ENCODE data around the gene CMTR1.

CMTR1 gene

GRCh38 chr6:37486121-37486839, 53.3 kb downstream of the CMTR1 start:
- ChIA-PET CTCF (interaction anchor here (1.1 to 9.7 kb wide), 6 partner anchors 13 to 204 kb away, joined by 3 to 103 read pairs (median 7); no protein-coding TSS in a partner anchor), POLR2A (no interaction called here)
- H3K4me3 ChIP-seq (ENCODE audit: low read depth, low read length), result no peak overlapping the region
- TF ChIP-seq CTCF (IDR thresholded peaks at IDR 0.05; ENCODE audit: insufficient read depth, low read length, missing control alignments), result no peak
- DNase-seq (ENCODE audit: low read depth, low spot score), result no peak

GRCh38 chr6:37487591-37488380, 54.8 kb downstream of the CMTR1 start:
- POLR2A ChIA-PET, result no interaction called here

GRCh38 chr6:37488476-37488875, 55.5 kb downstream of the CMTR1 start:
- CTCF ChIA-PET, result interaction anchor here (0.6 to 9.7 kb wide), 4 partner anchors 13 to 204 kb away, joined by 3 to 103 read pairs (median 10); no protein-coding TSS in a partner anchor
- H3K4me3 ChIP-seq (ENCODE audit: low read depth, low read length), result no peak overlapping the region
- TF ChIP-seq CTCF (IDR thresholded peaks at IDR 0.05; ENCODE audit: insufficient read depth, low read length, missing control alignments), result no peak
- no peak for DNase-seq (ENCODE audit: low read depth, low spot score)
- POLR2A ChIA-PET, result no interaction called here

More at GRCh38 chr6:37487591-37488380, 54.8 kb downstream of the CMTR1 start:
- TF ChIP-seq CTCF (IDR thresholded peaks at IDR 0.05; ENCODE audit: insufficient read depth, low read length, missing control alignments), result no peak
- CTCF ChIA-PET, result interaction anchor here (1.1 to 9.7 kb wide), 5 partner anchors 67 to 204 kb away, joined by 3 to 103 read pairs (median 4); no protein-coding TSS in a partner anchor
- no peak for DNase-seq (ENCODE audit: low read depth, low spot score)
- no peak overlapping the region for H3K4me3 ChIP-seq (ENCODE audit: low read depth, low read length)

- TF ChIP-seq CTCF (IDR thresholded peaks at IDR 0.05; ENCODE audit: insufficient read depth, low read length, missing control alignments), result no peak
- H3K4me3 ChIP-seq (ENCODE audit: low read depth, low read length), result no peak overlapping the region
- POLR2A ChIA-PET, result no interaction called here
- DNase-seq (ENCODE audit: low read depth, low spot score), result no peak
- CTCF ChIA-PET, result interaction anchor here (1.4 to 9.7 kb wide), 2 partner anchors 74 to 202 kb away, joined by 6 to 103 read pairs; no protein-coding TSS in a partner anchor
These were observed 56.8 kb downstream of the CMTR1 start for GRCh38 chr6:37489697-37490336.

GRCh38 chr6:37490536-37491170, 57.6 kb downstream of the CMTR1 start:
- H3K4me3 ChIP-seq (ENCODE audit: low read depth, low read length), result no peak overlapping the region
- DNase-seq (ENCODE audit: low read depth, low spot score), result no peak
- CTCF ChIA-PET, result interaction anchor here (1.4 to 2.0 kb wide), 4 partner anchors 12 to 201 kb away, joined by 4 to 11 read pairs (median 6); no protein-coding TSS in a partner anchor
- no peak for TF ChIP-seq CTCF (IDR thresholded peaks at IDR 0.05; ENCODE audit: insufficient read depth, low read length, missing control alignments)
- POLR2A ChIA-PET, result no interaction called here
